ENCODE results near the gene GABBR2.

DNA sequence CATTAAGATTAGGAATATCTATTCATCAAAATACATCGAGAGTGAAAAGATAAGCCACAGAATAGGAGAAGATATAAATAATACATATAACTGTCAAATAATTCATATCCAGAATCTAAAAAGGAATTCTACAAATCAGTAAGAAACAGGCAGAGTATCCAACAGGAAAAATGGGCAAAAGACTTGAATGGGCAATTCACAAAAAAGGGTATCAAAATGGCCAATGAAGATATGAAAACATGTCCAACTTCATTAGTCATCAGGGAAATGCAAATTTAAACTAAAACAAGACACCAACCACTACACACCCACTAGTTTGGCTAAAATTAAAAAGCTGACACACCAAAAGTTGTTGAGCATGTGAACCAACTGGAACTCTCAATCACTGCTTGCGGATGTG is 246.4 kb downstream of the GABBR2 start:
- TF ChIP-seq, protein P1, sequence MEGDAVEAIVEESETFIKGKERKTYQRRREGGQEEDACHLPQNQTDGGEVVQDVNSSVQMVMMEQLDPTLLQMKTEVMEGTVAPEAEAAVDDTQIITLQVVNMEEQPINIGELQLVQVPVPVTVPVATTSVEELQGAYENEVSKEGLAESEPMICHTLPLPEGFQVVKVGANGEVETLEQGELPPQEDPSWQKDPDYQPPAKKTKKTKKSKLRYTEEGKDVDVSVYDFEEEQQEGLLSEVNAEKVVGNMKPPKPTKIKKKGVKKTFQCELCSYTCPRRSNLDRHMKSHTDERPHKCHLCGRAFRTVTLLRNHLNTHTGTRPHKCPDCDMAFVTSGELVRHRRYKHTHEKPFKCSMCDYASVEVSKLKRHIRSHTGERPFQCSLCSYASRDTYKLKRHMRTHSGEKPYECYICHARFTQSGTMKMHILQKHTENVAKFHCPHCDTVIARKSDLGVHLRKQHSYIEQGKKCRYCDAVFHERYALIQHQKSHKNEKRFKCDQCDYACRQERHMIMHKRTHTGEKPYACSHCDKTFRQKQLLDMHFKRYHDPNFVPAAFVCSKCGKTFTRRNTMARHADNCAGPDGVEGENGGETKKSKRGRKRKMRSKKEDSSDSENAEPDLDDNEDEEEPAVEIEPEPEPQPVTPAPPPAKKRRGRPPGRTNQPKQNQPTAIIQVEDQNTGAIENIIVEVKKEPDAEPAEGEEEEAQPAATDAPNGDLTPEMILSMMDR (IDR thresholded peaks at IDR 0.05), result no peak
- TF ChIP-seq EZH2 (IDR thresholded peaks at IDR 0.05; ENCODE audit: borderline replicate concordance, insufficient read depth, low read depth, low read length, poor library complexity, severe bottlenecking), result no peak

Data from B cell (primary cell).